Activated B cell treated with CpG ODN at 0.5 μM for 24 hours (primary cell): ENCODE data around the gene OSBPL1A. TPM values are rescaled to one million over a fixed set of nuclear protein-coding genes. Genes with fewer than 3 reads are reported as not detected.

Experiments
- ATAC-seq: fragments of 200-7000 bp; cut with Tn5 transposase; one replicate; pipeline ENCODE4 v1.10.0; 2021; ENCODE audit warnings: low read depth, mild to moderate bottlenecking, moderate library complexity
- CTCF ChIA-PET: fragments of 350-600 bp; sonication (Branson Sonifier 250); formaldehyde crosslinking; loops from one replicate; lab custom pipeline; 2021; ENCODE audit warnings: antibody characterized with exemption; lab: Charles Lee
- POLR2A ChIA-PET: fragments of 350-600 bp; sonication (Branson Sonifier 250); formaldehyde crosslinking; loops from one replicate; lab custom pipeline; 2021; ENCODE audit warnings: antibody characterized with exemption; lab: Charles Lee
- DNase-seq: peaks from one replicate; pipeline ENCODE4 v3.0.0; 2022
- H3K27ac Mint-ChIP-seq: one replicate; pipeline ENCODE4 v1.8.0; 2020; ENCODE audit warnings: mixed read lengths
- H3K27me3 Mint-ChIP-seq: one replicate; pipeline ENCODE4 v1.8.0; 2021; ENCODE audit warnings: mixed read lengths
- H3K36me3 Mint-ChIP-seq: one replicate; pipeline ENCODE4 v1.8.0; 2021; ENCODE audit warnings: low read depth, mixed read lengths
- H3K4me1 Mint-ChIP-seq: one replicate; pipeline ENCODE4 v1.8.0; 2021; ENCODE audit warnings: mixed read lengths
- H3K4me3 Mint-ChIP-seq: one replicate; pipeline ENCODE4 v1.8.0; 2020; ENCODE audit warnings: mild to moderate bottlenecking, mixed read lengths
- H3K9me3 Mint-ChIP-seq: one replicate; pipeline ENCODE4 v1.8.0; 2020; ENCODE audit warnings: mixed read lengths
- CTCF ChIP-seq: fragments of 200-600 bp; IDR thresholded peaks from one replicate; pipeline ENCODE4 v1.8.0; 2022; ENCODE audit warnings: antibody characterized with exemption, mild to moderate bottlenecking
- intact Hi-C: fragments of 100-400 bp; cut with micrococcal nuclease; formaldehyde crosslinking; loops from one replicate; pipeline ENCODE4 v1.15.1; 2024
- total RNA-seq: library from RNA; stranded (reverse); gene quantifications from 2 replicates; pipeline ENCODE4 v1.2.3, GENCODE V29; 2022

OSBPL1A gene
- total RNA-seq, 1 donor from 2014 or later: 0.80 TPM

- ATAC-seq (no peak), DNase-seq (no peak)
- no peaks in the 10 kb centered on the region for H3K9me3 Mint-ChIP-seq
- no peaks in the 10 kb centered on the region for H3K4me1 Mint-ChIP-seq
- POLR2A ChIA-PET: no interaction called here
- no peak for TF ChIP-seq CTCF
- H3K36me3 Mint-ChIP-seq: no peaks in the 10 kb centered on the region
- intact Hi-C loops: no loop called here
- CTCF ChIA-PET: no interaction called here
- H3K27me3 Mint-ChIP-seq: peaks cover 41% of the 10 kb centered on the region
- H3K27ac Mint-ChIP-seq: no peak overlapping the region
- H3K4me3 Mint-ChIP-seq: no peak overlapping the region
Observed at GRCh38 chr18:24413148-24413547, 15.5 kb upstream of the OSBPL1A start.

- H3K27ac Mint-ChIP-seq: no peak overlapping the region
- H3K9me3 Mint-ChIP-seq: no peaks in the 10 kb centered on the region
- DNase-seq: no peak
- ChIA-PET POLR2A (no interaction called here), CTCF (no interaction called here)
- no peak for ATAC-seq
- no peaks in the 10 kb centered on the region for H3K4me1 Mint-ChIP-seq
- intact Hi-C loops: no loop called here
- no peaks in the 10 kb centered on the region for H3K36me3 Mint-ChIP-seq
- TF ChIP-seq CTCF: no peak
- no peak overlapping the region for H3K4me3 Mint-ChIP-seq
- peaks cover 49% of the 10 kb centered on the region for H3K27me3 Mint-ChIP-seq
Observed at GRCh38 chr18:24408496-24408895, 10.9 kb upstream of the OSBPL1A start.

- H3K27me3 Mint-ChIP-seq: peaks cover 52% of the 10 kb centered on the region
- intact Hi-C loops: no loop called here
Observed at GRCh38 chr18:24404591-24404990, 7.0 kb upstream of the OSBPL1A start.

GRCh38 chr18:24403076-24403475 is 5.5 kb upstream of the OSBPL1A start:
- Mint-ChIP-seq H3K27ac (no peak overlapping the region), H3K4me1 (peaks cover 3% of the 10 kb centered on the region), H3K36me3 (no peaks in the 10 kb centered on the region), H3K27me3 (peaks cover 48% of the 10 kb centered on the region), H3K9me3 (no peaks in the 10 kb centered on the region), H3K4me3 (no peak overlapping the region)
- POLR2A ChIA-PET: no interaction called here
- CTCF ChIA-PET: no interaction called here
- no peak for TF ChIP-seq CTCF
- no peak for ATAC-seq
- DNase-seq: no peak
- intact Hi-C loops: no loop called here

More at GRCh38 chr18:24404591-24404990, 7.0 kb upstream of the OSBPL1A start:
- H3K4me1 Mint-ChIP-seq: no peaks in the 10 kb centered on the region
- no peak overlapping the region for H3K4me3 Mint-ChIP-seq
- ATAC-seq (no peak), DNase-seq (no peak)
- no peak for TF ChIP-seq CTCF
- H3K36me3 Mint-ChIP-seq: no peaks in the 10 kb centered on the region
- CTCF ChIA-PET: interaction anchor here (0.6 kb wide), 1 partner anchor 13 kb away, joined by 3 read pairs; no protein-coding TSS in a partner anchor
- H3K27ac Mint-ChIP-seq: no peak overlapping the region
- no peaks in the 10 kb centered on the region for H3K9me3 Mint-ChIP-seq
- POLR2A ChIA-PET: no interaction called here

GRCh38 chr18:24402209-24402785 is 4.7 kb upstream of the OSBPL1A start:
- ChIA-PET POLR2A (no interaction called here), CTCF (no interaction called here)
- intact Hi-C loops: no loop called here
- Mint-ChIP-seq H3K36me3 (no peaks in the 10 kb centered on the region), H3K27ac (no peak overlapping the region), H3K27me3 (peaks cover 50% of the 10 kb centered on the region), H3K4me3 (no peak overlapping the region), H3K9me3 (no peaks in the 10 kb centered on the region), H3K4me1 (peaks cover 7% of the 10 kb centered on the region)
- TF ChIP-seq CTCF: no peak
- DNase-seq (no peak), ATAC-seq (no peak)
